G401.6 (cell line): Measurements from ENCODE around the gene TEX12.
A peak's percentile ranks its signal among the peaks of the same experiment; 100 is the strongest.
"Not testable (repeated sequence)": the region's sequence is repeated elsewhere in the genome, so short reads cannot be mapped to it uniquely, and the experiment has no call there.

Experiments used
- FAIRE-seq: peaks from 2 replicates; lab custom pipeline; 2012; peaks lifted over from hg19 to GRCh38; lab: Jason Lieb, UNC

Gene TEX12, protein sequence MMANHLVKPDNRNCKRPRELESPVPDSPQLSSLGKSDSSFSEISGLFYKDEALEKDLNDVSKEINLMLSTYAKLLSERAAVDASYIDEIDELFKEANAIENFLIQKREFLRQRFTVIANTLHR

DNA sequence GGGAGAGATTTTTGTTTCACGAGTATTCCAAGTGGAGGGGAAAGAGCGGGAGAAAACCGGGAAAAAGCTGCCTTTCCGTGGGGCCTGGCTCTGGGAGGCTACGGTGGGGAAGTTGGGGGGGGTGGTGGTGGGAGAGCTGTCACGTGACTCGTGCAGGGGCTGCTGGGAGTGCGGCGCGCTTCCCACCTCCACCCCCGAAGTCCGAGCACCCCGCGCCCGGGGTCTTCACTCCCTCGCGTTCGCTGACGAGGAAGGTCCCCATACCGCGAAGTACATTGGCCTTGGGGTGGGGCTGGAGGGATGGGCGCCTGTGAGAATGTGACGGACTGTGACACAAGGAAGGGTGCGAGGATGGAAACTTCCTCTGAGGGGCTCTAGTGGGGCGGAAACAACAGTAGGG is at the start of gene TEX12:
TEX12 (plus strand) TSS at position 228 of the 400 bp plus-strand sequence. CDS start 1,897 bp downstream, outside the sequence.
- no peak for FAIRE-seq

DNA sequence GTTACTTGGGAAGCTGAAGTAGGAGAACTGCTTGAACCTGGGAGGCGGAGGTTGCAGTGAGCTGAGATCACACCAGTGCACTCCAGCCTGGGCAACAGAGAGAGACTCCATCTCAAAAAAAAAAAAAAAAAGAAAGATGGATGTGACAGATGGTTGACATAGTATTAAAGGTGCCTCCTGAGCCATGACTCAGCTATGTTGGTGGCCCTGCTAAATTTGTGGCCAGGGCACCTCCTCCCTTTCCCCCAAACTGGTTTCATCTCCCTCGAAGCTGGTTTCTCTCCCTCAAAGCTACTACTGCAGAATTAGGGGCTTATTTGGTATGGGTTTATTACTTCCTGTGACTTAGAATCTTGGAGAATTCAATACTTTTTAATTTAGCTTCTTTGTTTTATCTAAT is 49.0 kb upstream of the TEX12 start:
- no peak for FAIRE-seq

DNA sequence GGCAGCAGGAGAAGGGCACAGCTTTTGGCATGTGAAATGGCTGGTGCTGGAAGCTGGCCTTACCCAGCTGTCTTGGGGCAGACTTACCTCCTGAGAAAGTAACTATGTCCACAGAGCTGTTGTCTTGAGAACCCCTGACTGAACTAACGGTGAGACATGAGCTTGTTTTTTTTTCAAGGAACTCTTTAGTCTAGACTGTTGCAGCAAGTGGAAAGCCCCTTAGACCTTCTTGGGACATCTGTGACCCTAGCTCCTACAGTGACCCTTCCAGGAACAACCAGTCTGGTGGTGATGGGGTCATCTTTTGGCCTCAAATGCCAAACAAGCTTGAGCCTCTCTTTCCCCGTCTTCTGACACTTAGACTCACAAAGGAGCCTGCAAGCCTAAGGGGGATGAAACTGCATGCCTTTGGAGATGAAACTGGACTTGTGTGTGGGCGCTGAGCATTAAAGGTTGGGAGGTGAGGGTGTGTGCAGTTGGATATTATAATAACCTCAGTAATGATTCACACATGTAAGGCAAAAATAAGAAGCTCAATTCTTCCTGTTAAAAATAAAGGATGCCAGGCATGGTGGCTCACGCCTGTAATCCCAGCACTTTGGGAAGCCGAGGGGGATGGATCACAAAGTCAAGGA is 45.1 kb upstream of the TEX12 start:
- no peak for FAIRE-seq

DNA sequence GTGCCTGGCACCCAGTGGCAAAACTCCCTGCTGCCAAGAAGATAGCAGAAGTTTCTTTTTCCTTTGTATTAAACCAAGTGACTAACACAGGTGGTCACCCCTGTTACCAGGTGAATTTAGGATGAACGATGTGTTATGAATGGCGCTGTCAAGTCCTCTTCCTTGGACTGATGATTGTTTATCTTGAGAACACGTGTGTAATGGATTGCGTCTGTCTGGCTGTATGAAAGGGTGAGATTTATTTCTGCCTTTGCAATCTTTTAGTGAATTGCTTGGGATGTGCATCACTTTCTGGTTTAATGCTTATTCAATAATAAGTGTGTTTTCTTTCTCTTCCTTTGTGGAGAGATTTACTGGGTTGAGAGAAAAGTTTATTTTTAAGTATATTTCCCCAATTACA is 44.0 kb upstream of the TEX12 start:
- no peak for FAIRE-seq

DNA sequence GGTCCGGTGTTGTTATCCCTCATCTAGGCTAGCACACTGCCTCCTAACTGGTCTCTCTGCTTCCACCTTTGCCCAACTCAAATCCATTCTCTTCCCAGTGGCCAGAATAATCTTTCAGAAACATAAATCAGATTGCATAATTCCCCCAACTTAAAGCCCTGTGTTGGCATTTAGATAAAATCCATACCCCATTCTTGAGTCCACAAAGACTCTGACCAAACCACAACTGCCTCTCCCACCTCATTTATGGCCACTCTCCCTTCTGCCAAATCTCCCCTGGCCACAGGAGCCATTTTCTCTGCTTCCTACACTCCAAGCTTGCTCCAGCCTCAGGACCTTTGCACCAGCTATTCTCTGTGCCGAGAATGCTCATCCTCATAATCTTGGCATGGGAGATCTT is 40.1 kb upstream of the TEX12 start:
- FAIRE-seq = no peak

DNA sequence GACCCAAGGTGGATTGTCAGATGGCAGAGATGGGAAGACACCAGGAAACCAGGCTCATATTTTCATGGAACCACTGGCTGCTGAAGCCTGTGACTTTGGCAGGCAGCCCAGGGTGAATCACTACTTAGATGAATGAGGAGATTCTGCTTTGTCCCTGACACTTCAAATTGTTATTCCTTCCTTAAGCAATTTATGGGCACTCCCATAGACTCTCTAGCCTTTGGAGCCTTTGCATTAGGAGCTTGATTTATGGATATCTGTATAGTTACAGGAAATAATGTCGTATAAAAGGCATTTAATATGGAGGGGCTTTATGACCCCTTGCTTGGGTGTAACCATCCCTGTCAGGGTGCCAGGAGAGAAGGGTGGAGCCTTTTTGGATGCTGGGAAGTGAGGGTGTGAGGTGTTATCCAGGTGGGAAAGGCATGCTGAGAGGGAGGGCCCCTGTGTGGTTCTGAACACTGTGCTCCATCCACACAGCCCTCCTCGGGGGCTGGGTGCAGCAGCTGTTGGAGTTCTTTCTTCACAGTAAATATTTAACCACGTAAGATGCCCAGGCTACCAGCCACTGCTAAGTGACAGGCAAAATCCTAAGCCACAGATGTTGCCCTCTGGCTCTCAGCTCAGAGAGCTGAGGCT is 38.6 kb upstream of the TEX12 start:
- FAIRE-seq = no peak

DNA sequence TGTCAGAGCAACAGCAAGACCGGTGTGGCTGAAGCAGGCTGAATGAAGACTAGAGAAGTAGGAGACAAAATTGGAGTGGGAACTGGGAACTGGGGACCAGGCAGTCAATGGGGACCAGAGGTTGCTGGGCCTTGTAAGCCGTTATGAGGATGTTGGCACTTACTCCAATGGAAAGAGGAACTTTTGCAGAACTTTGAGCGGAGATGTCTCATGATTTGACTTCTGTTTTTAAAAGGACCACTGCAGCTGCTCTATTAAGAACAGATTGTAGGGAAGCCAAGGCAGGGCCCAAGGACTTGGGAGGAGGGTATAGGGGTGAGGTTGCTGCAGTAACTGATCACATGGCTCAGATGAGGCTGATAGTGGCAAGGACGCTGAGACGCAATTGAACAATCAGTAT is 37.5 kb upstream of the TEX12 start:
- FAIRE-seq = no peak

DNA sequence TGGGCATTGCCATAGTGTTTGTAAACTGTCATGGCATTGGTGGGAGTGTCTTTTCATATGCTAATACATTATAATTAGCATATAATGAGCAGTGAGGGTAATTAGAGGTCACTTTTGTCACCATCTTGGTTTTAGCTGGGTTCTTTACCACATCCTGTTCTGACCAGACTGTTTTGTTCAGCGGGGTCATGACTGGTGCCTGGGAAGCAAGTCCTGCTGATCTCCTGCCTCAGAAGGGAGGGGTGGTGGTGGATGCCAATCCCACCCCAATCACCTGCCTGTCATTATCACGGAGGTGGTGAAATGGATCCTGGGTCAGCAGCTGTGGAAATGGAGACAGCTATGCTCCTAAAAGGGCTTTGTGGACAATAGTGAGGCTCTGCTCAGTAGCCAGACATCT is 34.4 kb upstream of the TEX12 start:
- FAIRE-seq = no peak

DNA sequence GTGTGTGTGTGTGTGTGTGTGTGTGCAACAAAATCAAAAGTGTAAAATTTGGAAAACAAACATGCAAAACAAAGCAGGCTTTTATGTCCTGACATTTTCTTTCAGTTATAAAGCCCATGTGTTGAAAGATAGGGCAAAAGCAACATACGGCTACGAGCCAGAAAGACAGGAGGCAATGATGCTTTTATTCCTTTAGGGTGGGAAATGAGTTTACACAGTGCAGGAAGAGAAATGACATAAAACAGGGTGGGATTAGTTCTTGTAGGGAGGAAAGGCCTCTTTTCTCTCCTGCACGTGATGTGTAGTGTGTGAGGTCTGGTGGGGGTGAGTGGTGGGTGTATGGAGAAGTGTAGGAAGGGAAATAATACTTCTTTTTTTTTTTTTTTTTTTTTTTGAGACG is 32.7 kb upstream of the TEX12 start:
- no peak for FAIRE-seq

DNA sequence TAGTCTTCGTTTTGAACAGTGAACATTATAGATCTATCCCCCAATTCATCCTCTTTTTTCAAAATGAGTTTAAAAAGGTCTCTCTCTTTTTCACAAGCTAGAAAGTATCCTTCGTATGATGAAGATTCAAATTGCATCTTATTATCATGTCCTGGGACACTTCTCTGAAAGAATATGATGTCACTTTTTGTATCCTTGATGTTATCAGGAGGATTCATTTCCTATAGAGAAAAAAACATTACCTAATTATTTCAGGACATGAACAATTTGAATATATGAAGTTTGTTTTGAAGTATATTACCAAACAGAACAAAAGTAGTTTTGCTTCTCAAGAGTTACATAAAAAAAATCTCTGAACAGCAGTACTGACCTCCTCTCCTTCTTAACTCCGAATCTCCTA is 23.6 kb upstream of the TEX12 start:
- FAIRE-seq = no peak

DNA sequence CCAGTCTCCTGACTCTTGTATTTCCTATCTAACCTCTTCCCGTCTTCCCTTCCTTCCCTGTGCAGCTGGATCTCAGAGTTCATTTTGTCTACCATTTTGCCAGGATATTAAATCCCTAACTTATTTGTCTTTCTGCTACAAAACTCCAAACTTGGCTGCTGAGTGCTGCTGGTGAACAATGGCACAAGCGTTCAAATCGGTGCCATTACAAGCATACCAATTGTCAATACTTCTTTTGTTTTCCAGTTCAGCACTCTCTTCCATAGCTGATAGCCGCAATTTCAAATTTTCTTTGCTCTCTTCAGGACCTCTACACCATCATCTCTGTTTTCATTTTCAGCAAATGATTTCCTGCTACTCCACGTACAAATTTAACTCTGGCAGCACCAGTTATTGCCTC is 16.7 kb upstream of the TEX12 start:
- FAIRE-seq = no peak

DNA sequence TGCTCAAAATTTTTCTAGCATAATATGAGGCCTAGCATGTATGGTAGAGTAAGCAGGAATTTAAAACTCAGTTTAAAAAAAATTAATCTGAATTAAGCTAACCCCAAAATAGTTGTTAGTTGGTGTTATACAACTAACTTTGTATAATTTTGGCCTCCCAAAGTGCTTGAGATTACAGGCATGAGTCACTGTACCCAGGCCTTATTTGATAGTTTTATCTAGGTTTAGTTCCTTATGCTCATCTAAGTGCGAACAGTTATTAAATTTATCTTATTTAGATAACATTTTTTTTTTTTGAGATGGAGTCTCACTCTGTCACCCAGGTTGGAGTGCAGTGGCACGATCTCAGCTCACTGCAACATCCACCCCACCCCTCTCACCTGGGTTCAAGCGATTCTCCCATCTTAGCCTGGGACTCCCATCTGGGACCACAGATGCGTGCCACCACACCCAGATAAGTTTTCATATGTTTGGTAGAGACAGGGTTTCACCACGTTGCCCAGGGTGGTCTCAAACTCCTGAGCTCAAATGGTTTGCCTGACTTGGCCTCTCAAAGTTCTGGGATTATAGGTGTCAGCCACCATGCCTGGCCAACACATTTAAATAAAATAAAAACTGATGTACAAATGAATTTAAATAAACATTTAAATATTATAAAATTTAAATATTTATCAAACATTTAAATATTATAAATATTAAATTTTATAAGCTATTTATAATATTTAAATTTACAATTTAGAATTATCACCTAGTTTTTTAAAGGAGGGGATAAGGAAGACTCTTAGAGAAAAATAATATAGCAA is 10.8 kb upstream of the TEX12 start:
- FAIRE-seq = peak; percentile 94

DNA sequence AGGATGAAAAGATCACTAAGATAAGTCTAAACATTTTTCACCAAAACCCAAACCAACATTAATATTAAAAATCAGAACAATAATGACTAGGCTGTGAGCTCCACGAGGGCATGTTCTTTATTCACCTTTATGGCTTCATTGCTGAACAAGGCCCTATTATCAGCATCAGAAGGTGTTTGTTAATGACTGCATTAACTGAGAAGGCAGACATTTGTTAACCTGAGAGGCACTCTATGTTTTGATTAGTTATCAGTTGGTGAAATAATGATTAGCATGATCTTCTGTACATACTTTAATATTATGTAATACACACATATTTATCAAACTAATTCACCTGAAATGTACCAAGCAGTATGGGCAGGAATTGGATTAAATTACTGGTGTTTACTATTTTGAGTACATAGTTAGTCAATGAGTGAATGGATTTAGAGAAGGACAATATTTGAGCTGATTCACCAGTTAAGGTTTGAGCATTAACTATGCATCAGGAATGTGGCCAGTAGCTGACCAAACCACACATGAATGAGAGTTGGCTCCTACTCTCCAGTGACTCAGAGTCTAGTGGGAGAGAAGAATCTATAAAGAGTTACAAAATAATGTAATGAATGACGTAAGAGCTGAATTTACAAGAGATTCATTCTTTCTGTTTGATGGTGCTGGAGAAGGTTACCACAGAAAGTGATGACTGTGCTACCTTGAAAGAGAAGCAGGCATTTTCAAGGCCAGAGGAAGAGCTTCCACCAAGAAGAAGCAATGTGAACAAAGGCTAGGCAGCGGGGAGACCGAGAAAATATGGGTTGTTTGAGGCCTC is 10.0 kb upstream of the TEX12 start:
- FAIRE-seq = no peak

DNA sequence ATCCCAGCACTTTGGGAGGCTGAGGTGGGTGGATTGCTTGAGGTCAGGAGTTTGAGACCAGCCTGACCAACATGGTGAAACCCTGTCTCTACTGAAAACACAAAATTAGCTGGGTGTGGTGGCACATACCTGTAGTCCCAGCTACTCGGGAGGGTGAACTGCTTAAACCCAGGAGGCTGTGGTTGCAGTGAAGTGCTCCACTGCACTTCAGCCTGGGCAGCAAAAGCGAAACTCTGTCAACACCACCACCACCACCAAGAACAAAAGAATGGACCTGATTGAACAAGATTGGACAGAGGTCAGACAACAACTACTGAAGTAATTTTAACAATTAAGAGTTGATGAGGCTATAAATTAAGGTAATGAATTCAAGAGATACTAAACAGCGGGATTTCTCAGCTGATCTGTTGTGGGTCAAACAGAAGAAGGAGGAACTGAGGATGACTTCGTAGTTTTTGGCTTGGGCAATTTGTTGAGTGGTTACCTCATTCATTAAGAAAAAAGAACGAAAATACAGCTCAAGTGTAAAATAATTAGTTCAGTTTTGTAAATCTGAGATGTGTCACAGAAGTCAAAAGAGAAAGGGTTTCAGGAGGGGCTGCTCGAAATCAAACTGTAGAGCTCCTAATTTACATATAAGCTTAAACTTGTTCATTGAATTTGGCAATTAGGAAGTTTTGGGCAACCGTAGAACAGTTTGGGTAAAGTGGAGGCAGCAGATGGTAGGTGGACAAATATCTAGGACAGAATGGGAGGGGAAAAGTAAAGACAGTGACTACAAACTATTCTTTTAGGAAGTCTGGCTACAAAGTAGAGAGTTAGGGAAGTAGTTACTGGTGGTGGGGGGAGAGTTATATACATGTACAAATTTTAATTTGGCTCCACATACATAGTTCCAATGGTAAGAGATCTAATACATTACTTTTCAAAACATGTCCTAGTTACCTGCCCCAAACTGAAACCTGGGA is 7.8 kb upstream of the TEX12 start:
- FAIRE-seq = no peak

DNA sequence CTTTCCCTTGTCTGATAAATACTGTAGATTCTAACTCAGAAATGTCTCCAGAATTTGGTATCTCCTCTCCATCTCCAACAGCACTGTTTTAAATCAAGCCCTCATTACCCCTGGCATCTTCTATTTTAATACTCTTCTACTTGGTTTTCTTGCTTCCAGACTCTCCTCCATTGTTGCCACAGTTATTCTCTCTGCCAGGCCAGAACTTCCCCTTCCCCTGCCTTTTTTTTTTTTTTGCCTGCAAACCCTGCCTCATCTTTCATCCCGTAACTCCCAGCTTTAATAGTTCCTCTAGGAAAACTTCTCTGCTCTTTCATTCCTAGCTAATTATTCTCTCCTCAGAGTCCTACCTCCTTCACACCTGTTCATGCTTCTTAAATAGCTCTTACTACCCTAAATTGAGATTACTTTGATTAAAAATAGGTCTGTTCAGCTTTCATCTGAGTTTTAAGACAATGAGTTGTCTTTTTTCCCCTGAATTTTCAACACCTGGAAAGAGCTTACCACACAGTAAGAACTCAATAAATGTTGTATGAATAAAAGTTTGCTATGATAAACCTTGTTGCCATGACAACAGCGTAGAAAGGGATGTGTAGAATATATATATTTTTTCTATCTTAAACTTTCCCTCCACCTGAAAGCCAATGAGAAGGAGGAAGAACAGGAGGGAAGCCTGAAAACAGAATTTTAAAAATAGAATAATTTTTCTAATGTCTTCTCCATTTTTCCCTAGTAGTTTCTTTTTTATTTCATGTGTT is 6.9 kb upstream of the TEX12 start:
- FAIRE-seq = no peak

DNA sequence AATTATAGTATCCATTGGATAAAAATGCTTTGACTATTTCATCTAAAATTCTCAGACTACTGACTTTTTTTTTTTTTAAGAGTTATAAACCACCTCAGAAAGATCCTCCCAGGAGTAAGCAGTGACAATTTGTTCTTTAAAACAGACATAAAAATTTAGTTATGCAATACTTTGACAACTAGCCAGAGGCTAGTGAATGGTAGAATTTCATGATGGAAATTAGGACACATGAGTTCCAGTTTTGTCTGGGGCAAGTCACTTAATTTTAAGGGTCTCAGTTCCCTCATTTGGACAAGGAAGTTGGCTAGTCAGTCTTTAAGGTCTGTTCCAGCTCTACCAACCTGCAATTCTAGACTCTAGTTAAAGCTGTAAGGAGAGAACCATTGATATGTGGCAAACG is 6.2 kb upstream of the TEX12 start:
- no peak for FAIRE-seq

DNA sequence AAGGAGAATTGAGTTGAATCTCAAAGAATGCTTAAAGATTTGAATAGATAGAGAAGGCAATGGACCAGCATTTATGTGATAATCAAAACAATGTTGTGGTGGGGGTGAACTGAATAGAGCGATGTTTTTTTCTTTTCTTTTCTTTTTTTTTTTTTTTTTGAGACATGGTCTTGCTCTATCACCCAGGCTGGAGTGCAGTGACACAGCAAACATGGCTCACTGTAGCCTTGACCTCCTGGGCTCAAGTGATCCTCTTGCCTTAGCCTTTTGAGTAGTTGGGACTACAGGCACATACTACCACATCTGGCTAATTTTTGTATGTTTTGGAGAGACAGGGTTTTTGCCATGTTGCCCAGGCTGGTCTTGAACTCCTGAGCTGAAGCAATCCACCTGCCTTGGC is 5.0 kb upstream of the TEX12 start:
- not testable (repeated sequence) for FAIRE-seq

DNA sequence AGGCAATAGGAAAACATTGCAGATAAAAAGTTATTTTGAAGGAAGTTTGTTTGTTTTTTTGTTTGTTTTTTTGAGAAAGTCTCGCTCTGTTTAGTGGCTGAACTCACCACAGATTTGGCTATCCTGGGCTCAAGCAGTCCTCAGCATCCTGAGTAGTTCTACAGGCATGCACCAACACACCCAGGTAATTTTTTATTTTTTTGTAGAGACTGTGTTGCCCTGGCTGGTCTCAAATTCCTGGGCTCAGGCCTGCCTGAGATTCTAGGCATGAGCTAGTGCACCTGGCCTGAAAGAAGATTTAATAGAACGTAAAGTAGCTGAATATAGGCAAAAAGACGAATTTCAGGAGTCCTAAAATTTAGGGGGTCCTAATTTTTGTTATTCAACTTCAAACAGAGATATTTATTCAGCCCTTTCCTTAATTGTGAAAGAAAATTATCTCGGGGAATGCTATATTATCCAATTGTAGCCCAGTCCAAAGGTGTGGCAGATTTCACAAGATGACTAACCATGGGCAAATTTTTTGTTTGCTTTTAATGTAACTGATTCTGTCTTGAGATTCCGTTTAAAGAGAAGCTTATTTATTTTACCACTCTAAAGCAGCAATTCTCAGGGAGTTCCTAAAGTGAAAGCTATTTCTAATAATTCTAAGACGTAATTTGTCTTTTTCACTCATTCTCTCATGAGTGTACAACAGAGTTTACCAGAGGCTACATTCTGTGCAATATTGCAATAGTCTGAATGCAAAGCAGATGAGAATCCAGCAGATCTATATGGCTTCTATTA is 4.2 kb upstream of the TEX12 start:
- no peak for FAIRE-seq

DNA sequence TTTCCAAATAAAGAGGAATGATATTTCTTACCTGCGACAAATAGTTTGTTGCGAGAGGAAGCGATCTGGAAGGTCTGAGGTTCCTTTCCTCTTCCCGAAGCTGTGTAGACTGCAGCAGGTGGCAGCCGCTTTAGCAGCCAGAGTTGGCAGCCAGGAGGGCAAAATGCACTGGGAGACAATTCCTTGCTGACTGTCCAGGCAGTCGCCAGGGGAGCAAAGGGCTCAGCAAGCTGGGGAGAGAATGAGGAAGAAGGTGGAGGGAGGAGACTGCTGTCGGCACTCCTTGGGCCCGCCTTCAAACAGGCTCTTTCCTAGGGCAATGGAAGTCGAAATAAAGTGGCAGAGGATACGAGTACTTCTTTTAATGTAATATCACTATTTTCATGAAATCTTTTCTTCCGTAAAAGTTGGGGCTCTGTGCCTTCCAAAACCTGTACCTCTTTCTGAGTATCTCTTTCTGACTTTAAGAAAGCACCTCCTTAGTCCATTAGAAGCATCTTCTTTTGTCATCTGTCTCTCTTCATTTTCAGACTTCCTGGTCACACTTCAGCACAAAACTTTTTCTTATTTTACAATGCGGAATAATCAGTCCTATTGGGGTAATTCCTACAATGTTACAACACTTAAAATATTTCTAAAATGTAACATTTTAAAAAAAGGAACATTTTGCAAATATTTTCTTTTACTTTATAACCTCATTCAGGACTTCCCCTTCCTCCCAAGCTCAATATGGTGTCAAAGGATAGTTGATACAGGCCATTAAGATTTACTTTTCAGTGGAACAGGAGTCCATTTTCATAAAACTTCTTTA is 3.1 kb upstream of the TEX12 start, which contains the start of gene IL18:
IL18 (minus strand) TSS at position 220 of the 811 bp plus-strand sequence. CDS start 9,041 bp downstream, outside the sequence.
- no peak for FAIRE-seq
